GM19035 (cell line): Measurements from ENCODE around the gene CRAMP1.

Source experiments
- ATAC-seq: cut with Tn5 transposase; IDR thresholded peaks from one replicate; pipeline ENCODE4 v1.9.1; 2021; ENCODE audit not compliant: unreplicated experiment

The CRAMP1 gene, protein sequence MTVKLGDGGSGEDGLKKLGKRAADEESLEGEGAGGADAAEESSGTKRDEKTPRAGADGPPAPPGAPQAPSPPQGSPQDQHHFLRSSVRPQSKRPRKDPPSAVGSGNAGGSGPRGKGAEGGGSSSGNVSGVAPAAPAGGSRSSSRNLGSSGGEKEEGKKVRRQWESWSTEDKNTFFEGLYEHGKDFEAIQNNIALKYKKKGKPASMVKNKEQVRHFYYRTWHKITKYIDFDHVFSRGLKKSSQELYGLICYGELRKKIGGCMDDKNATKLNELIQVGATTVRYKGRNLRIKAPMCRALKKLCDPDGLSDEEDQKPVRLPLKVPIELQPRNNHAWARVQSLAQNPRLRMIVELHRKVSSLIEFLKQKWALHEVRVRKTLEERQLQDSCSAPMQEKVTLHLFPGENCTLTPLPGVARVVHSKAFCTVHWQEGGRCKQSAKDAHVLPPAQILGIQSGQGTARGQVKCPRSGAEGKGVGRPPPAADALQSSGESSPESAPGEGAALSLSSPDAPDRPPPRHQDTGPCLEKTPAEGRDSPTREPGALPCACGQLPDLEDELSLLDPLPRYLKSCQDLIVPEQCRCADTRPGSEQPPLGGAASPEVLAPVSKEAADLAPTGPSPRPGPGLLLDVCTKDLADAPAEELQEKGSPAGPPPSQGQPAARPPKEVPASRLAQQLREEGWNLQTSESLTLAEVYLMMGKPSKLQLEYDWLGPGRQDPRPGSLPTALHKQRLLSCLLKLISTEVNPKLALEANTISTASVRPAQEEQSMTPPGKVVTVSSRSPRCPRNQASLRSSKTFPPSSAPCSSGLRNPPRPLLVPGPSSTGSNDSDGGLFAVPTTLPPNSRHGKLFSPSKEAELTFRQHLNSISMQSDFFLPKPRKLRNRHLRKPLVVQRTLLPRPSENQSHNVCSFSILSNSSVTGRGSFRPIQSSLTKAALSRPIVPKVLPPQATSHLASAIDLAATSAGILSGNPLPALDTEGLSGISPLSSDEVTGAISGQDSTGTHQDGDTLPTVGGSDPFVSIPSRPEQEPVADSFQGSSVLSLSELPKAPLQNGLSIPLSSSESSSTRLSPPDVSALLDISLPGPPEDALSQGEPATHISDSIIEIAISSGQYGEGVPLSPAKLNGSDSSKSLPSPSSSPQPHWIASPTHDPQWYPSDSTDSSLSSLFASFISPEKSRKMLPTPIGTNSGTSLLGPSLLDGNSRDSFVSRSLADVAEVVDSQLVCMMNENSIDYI (N-terminal part only)

DNA sequence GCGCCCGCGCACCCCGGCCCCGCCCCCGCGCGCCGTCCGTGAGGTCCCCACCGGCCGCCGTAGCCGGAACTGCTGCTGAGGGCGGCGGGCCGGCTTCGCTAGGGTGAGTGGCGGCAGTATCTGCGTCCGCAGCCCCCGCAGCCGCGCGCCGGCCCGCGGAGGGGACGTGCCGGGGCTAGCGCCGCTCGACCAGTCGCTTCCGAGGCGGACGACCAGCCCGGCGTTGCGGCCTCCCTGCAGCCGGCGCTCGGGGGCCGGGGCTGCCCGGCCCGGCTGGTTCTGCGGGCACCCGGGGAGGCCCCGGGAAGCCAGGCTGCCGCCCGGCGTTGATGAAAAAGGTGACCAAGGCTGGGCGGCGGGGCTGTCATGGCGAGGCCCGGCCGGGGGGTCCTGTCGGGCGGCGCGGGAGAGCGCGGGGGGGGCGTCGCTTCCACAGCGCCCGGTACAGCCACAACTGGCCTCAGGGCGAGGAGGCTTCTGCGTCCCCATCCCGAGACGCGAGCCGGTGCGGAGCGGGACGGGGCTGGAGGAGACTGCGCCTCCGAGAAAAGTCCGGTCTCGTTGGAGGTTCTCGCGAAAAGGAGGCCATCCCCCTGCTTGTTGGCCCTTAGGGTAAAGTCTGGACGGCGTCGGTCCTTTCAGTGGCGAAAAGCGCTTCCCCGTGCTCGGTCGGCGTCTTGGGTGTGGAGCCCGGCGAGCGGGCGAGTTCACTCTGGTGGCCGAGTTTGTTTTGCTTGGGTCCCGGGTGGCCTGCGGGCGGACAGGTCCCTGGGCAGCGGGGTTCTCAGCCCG is at the start of gene CRAMP1:
Gene CRAMP1 (plus strand): TSS at position 41 of the 792 bp plus-strand sequence. CDS start 2,280 bp downstream, outside the sequence.
- ATAC-seq = peak; percentile 67

DNA sequence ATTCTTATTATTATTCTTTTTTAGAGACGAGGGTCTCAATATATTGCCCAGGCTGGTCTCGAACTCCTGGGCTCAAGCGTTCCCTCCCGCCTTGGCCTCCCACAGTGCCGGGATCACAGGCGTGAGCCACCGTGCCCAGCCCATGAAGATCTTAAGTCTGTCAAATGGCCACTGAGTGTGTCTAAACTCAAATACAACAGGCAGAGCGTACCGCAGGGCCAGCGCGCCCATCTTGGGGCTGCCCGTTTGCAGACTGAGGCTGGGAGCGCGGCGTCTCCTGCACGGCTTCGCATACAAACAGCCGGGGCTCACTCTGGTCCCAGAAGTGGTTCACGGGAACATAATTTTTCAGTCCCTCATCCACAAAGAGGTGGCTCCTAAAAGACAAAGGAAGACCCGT is 48.4 kb upstream of the CRAMP1 start:
- ATAC-seq = no peak

- no peak for ATAC-seq
Measured at GRCh38 chr16:1564325-1564724, 47.8 kb upstream of the CRAMP1 start.

GRCh38 chr16:1565083-1565805 is 46.9 kb upstream of the CRAMP1 start:
- no peak for ATAC-seq

- no peak for ATAC-seq
Measured at GRCh38 chr16:1567988-1568387, 44.2 kb upstream of the CRAMP1 start.

DNA sequence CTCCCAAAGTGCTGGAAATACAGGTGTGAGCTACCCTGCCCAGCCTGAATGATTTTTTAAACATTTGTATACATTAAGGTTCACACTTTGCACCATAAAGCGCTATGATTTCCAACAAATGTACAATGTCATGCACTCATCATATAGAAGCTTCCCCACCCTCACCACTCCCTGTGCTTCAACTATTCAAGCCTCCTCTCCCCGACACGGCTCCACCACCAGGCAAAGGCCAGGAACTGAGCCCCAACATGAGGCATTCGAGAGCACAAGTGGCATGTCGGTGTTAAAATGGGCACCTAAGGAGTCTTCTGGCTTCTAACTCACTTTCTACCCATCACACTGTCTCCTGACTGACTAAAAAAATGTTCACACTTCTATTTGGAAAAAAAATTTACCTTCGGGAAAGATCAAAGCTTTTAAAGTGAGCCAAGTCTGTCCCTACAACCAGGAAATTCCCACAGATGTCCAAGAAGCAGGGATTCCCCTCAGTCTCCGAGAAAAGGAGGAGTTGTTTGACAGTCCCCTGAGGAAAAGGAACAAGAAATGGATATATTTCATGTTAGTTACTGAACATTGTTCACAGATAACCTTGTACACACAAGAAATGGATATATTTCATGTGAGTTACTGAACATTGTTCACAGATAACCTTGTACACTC is 41.0 kb upstream of the CRAMP1 start:
- ATAC-seq = no peak

DNA sequence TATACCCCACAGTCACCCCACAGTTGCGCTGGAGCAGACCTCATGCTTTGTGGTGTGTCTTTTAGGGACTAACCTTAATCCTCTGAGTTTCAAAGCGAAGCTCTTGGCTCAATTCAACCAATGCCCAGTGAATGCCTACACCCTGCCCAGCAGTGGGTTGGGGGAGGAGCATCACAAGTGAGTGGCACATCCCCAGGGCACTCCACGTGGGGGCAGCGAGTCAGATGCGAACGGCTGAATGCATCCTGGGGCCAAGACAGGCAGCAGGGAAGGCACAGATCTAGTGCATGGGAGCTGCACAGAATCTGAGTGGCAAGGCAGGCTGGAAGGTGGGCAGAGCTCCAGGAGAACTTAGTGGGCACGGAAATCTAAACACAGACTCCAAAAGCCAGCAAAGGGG is 39.5 kb upstream of the CRAMP1 start:
- no peak for ATAC-seq

GRCh38 chr16:1573301-1573700 is 38.9 kb upstream of the CRAMP1 start:
- no peak for ATAC-seq

DNA sequence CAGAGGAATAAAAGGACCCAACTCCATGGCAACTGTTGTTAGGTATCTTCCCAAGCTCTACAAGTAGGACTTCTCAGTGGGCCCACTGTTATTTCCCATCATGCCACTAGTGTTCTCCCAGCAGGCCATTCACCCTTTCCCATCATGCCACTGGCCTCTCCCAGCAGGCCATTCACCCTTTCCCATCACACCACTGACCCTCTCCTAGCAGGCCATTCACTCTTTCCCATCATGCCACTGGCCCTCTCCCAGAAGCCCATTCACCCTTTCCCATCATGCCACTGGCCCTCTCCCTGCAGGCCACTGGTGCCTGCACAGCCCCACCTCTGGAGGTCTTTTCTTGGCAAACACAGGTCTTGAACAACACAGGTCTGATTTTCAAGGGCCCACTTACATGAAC is 36.6 kb upstream of the CRAMP1 start:
- ATAC-seq = no peak

- no peak for ATAC-seq
Measured at GRCh38 chr16:1579214-1579613, 32.9 kb upstream of the CRAMP1 start.

DNA sequence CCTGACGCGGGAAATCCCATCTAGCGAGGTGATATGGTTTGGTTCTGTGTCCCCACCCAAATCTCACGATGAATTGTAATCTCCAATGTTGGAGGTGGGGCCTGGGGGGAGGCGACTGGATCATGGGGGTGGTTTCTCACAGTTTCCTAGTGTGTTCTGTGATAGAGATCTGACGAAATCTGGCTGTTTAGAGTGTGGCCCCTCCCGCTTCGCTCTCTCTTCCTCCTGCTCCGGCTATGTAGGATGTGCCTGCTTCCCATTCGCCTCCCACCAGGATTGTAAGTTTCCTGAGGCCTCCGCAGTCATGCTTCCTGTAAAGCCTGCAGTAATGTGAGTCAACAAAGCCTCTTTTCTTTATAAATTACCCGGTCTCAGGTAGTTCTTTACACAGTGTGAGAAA is 31.9 kb upstream of the CRAMP1 start:
- no peak for ATAC-seq

DNA sequence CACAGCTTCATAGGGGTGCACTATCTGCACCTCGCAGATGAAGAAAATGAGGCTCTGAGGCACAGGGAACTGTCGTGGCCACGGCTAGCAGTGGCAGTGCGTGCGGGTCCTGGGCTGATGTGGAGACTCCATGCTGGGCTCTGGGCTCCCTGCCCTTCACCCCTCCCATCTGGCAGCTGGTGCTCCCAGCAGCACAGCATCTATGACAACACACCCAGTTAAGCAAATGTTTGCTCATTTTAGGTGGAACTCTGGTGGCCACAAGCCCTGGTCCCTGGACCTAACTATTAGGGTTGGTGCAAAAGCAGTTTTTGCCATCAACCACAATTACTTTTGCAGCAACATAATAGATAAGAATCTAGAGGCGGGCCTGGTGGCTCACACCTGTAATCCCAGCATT is 31.2 kb upstream of the CRAMP1 start:
- no peak for ATAC-seq

- ATAC-seq = no peak
Measured at GRCh38 chr16:1581804-1582203, 30.4 kb upstream of the CRAMP1 start.

GRCh38 chr16:1583180-1583579 is 29.0 kb upstream of the CRAMP1 start:
- ATAC-seq = no peak

GRCh38 chr16:1584926-1585484 is 27.2 kb upstream of the CRAMP1 start:
- no peak for ATAC-seq

DNA sequence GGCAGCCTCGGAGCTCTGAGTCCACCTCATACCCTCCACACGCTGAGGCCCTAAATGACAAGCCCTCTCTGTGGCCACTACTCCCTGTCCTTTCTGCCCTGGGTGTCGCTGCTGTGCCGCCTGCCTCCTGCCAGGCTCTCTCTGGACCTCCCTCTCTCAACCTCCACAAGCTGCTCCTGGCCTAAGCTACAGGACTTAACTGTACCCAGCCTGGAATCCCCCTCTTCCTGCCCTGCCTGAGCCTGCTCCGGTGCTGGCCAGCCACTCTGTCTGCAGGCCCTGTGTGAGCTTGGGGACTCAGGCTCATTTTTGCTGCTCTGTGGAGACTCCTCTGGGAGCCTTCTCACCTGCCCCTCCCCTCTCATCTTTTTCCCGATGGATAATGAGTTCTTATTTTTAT is 21.8 kb upstream of the CRAMP1 start:
- ATAC-seq = no peak

GRCh38 chr16:1590930-1591705 is 21.0 kb upstream of the CRAMP1 start:
- ATAC-seq = no peak

- no peak for ATAC-seq
Measured at GRCh38 chr16:1592446-1592845, 19.7 kb upstream of the CRAMP1 start.
